Measurements from ENCODE around the gene HDAC4.

The HDAC4 gene

GRCh38 chr2:239111401-239112100 lies 289.3 kb downstream of the HDAC4 start:
- in situ Hi-C loops (cut with MboI; ENCODE audit: low pct_unique_long_range_greater_than_20kb, low sequenced_read_pairs, unreplicated experiment) = no loop called here
- DNase-seq (ENCODE audit: low spot score) = no peak
- TF ChIP-seq, protein P1, sequence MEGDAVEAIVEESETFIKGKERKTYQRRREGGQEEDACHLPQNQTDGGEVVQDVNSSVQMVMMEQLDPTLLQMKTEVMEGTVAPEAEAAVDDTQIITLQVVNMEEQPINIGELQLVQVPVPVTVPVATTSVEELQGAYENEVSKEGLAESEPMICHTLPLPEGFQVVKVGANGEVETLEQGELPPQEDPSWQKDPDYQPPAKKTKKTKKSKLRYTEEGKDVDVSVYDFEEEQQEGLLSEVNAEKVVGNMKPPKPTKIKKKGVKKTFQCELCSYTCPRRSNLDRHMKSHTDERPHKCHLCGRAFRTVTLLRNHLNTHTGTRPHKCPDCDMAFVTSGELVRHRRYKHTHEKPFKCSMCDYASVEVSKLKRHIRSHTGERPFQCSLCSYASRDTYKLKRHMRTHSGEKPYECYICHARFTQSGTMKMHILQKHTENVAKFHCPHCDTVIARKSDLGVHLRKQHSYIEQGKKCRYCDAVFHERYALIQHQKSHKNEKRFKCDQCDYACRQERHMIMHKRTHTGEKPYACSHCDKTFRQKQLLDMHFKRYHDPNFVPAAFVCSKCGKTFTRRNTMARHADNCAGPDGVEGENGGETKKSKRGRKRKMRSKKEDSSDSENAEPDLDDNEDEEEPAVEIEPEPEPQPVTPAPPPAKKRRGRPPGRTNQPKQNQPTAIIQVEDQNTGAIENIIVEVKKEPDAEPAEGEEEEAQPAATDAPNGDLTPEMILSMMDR (IDR thresholded peaks at IDR 0.05; ENCODE audit: extremely low read depth, insufficient read depth, missing control alignments) = no peak

GRCh38 chr2:239110595-239111048 lies 290.2 kb downstream of the HDAC4 start:
- in situ Hi-C loops (cut with MboI; ENCODE audit: low pct_unique_long_range_greater_than_20kb, low sequenced_read_pairs, unreplicated experiment) = no loop called here
- TF ChIP-seq, protein P1 (IDR thresholded peaks at IDR 0.05; ENCODE audit: extremely low read depth, insufficient read depth, missing control alignments) = no peak
- no peak for DNase-seq (ENCODE audit: low spot score)

DNA sequence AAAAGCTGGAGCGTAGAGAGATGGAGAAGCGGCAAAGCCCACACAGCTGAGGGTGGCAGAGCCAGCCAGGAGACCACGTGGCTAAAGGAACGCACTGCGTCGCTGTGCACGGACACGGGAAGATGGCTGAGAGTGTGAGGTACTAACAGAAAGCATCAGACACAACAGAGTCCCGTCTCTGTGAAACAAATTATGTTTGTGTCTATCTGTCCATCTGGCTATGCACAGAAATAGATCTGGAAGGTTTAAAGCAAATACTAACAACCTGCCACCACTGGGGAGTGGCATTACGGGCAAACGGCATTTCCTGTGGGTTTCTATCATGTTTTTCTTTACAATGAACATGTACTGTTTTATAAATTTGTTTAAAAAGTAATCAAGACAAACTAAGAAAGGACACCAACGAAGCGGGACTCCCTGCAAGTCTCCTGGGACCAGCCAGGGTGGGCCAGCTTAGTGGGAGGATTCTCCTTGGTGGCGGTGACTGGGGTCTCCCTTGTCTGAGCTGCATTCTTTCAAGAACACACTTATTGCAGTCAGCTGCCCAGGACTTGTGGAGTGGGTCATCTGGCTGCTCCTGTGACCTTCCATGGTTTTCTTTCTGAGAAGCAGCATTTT lies 290.8 kb downstream of the HDAC4 start:
- in situ Hi-C loops (cut with MboI; ENCODE audit: low pct_unique_long_range_greater_than_20kb, low sequenced_read_pairs, unreplicated experiment) = no loop called here
- no peak for DNase-seq (ENCODE audit: low spot score)
- TF ChIP-seq, protein P1 (IDR thresholded peaks at IDR 0.05; ENCODE audit: extremely low read depth, insufficient read depth, missing control alignments) = no peak

DNA sequence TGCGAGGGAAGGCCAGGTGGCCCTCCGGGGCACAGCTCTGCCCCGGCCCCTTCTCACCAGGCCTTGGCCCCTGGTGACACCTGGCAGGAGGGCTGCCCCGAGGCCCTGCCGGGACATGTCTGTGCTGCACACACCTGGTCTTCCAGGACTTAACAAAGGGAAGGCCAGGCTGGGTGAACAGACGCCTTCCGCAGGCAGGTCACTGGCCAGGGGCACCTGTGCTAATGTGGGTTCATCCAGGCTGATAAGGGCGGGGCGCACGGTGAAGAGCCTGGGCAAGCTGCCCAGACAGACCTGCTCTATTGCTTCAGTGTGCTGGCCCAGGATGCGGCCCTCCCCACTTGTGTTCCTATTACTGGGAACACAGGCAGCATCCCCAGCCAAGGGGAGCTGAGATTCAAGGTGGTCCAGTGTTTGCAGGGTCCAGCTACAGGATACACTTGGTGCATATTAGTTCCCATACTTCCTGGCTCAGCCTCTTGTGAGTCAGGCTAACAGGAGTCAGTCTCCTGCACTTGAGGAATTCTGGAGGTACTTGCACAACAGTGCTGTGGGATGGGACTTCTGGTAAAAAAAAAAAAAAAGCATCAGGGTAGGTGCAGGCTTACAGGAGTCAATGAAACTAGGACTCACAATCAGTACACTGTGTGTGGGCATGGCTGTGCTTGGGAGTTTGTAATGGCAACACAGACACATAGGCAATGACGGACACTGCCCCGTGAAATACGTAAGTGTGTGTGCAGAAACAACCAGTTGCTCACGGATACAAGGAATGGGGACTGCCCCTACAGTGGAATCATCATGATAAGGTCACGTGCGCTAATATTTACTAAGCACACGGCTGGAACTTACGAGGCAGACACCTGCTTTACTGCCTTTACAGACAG lies 291.5 kb downstream of the HDAC4 start:
- in situ Hi-C loops (cut with MboI; ENCODE audit: low pct_unique_long_range_greater_than_20kb, low sequenced_read_pairs, unreplicated experiment) = no loop called here
- TF ChIP-seq, protein P1 (IDR thresholded peaks at IDR 0.05; ENCODE audit: extremely low read depth, insufficient read depth, missing control alignments) = no peak
- no peak for DNase-seq (ENCODE audit: low spot score)

DNA sequence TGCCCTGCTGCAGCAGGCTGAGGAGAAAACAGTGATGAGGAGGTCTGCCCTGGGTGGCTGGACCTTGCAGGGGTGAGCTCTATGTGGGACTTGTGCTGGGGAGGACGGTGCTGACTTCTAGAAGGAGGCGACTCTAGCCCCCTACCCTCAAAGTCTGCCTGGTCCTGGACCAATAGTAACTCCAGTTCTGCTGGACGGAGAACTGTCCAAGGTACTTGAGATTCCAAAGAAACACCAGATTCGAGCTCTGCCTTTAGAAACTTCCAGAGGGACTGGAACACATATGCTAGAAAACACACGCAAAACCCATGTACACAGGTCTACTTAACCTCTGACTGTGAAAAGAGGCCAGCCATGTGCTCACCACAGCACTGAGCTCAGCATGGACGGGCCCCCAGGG lies 292.4 kb downstream of the HDAC4 start:
- no peak for DNase-seq (ENCODE audit: low spot score)
- in situ Hi-C loops (cut with MboI; ENCODE audit: low pct_unique_long_range_greater_than_20kb, low sequenced_read_pairs, unreplicated experiment) = no loop called here
- TF ChIP-seq, protein P1 (IDR thresholded peaks at IDR 0.05; ENCODE audit: extremely low read depth, insufficient read depth, missing control alignments) = no peak

DNA sequence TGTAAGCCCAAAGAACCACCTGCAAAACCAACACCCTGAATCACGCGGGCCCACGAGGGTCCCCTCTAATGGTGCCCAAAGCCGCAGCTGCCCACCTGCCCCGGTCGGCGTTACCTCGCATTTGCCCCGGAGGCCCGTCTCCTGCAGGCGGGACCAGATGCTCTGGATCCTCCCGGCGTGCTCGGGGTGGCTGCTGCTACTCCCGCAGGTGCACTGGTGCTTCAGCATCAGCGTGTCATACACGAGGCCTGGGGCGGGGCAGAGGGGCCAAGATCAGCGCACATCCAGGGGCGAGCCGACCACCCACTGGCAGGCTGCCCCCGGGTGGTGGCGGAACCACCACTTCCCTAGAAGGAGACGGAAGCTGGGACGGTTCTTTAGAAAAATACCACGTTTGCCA lies 292.9 kb downstream of the HDAC4 start:
- in situ Hi-C loops (cut with MboI; ENCODE audit: low pct_unique_long_range_greater_than_20kb, low sequenced_read_pairs, unreplicated experiment) = no loop called here
- DNase-seq (ENCODE audit: low spot score) = no peak
- TF ChIP-seq, protein P1 (IDR thresholded peaks at IDR 0.05; ENCODE audit: extremely low read depth, insufficient read depth, missing control alignments) = no peak

Measured in GM13977 (cell line).